Neural cell (in vitro differentiated cells): ENCODE data around the gene TICRR. TPM values are rescaled to one million over a fixed set of nuclear protein-coding genes. Genes with fewer than 3 reads are reported as not detected.

ENCODE experiments used
- H2AFZ ChIP-seq: fragments of 200-600, 300-800 bp; sonication (generic), shearing (Covaris generic); 2 replicates; pipeline ENCODE4 v1.6.0; 2014; ENCODE audit warnings: low read depth, mild to moderate bottlenecking, antibody characterized with exemption, low read length, moderate library complexity
- H3F3A ChIP-seq: fragments of 200-600 bp; shearing (Covaris generic); 2 replicates; pipeline ENCODE4 v1.6.1; 2016; ENCODE audit warnings: mild to moderate bottlenecking, moderate library complexity, mixed read lengths, antibody characterized with exemption, low read length; ENCODE audit not compliant: insufficient read depth, poor library complexity, severe bottlenecking
- H3K27ac ChIP-seq: fragments of 200-600, 300-800 bp; sonication (generic), shearing (Covaris generic); 2 replicates; pipeline ENCODE4 v1.5.1; 2014; ENCODE audit warnings: mild to moderate bottlenecking, low read length, moderate library complexity
- H3K27me3 ChIP-seq: fragments of 300-800, 200-600 bp; sonication (generic), shearing (Covaris generic); 2 replicates; pipeline ENCODE4 v1.6.0; 2014; ENCODE audit warnings: mild to moderate bottlenecking, low read depth, low read length, moderate library complexity; ENCODE audit not compliant: insufficient read depth
- H3K36me3 ChIP-seq: fragments of 300-800, 200-600 bp; sonication (generic), shearing (Covaris generic); 2 replicates; pipeline ENCODE4 v1.5.1; 2014; ENCODE audit warnings: mild to moderate bottlenecking, antibody characterized with exemption, low read length, moderate library complexity; ENCODE audit not compliant: insufficient read depth
- H3K4me2 ChIP-seq: fragments of 300-800, 200-600 bp; sonication (generic), shearing (Covaris generic); 2 replicates; pipeline ENCODE4 v1.6.0; 2014; ENCODE audit warnings: mild to moderate bottlenecking, low read length
- H3K4me3 ChIP-seq: fragments of 300-800, 200-600 bp; sonication (generic), shearing (Covaris generic); 2 replicates; pipeline ENCODE4 v1.5.1; 2014; ENCODE audit warnings: mild to moderate bottlenecking, low read length, moderate library complexity
- H3K79me2 ChIP-seq: fragments of 200-600 bp; shearing (Covaris generic); replicated peaks from 2 replicates; pipeline ENCODE4 v1.6.0; 2014; ENCODE audit warnings: mild to moderate bottlenecking, low read length, moderate library complexity; ENCODE audit not compliant: insufficient read depth
- H3K9ac ChIP-seq: fragments of 300-800, 200-600 bp; sonication (generic), shearing (Covaris generic); 2 replicates; pipeline ENCODE4 v1.6.1; 2016; ENCODE audit warnings: mild to moderate bottlenecking, low read length, mixed read lengths
- H3K9me2 ChIP-seq: fragments of 200-600 bp; shearing (Covaris generic); 2 replicates; pipeline ENCODE4 v1.6.1; 2016; ENCODE audit warnings: mild to moderate bottlenecking, low read length, mixed read lengths; ENCODE audit not compliant: insufficient read depth
- H3K9me3 ChIP-seq: fragments of 200-600, 300-800 bp; sonication (generic), shearing (Covaris generic); 2 replicates; pipeline ENCODE4 v1.6.1; 2016; ENCODE audit warnings: mild to moderate bottlenecking, mixed run types, low read length, moderate library complexity, mixed read lengths
- H4K20me1 ChIP-seq: fragments of 200-600 bp; shearing (Covaris generic); 2 replicates; pipeline ENCODE4 v1.6.1; 2016; ENCODE audit warnings: mild to moderate bottlenecking, mixed run types; ENCODE audit not compliant: insufficient read depth
- EP300 ChIP-seq: fragments of 450-650 bp; conservative IDR thresholded peaks from 2 replicates; pipeline ENCODE4 v1.6.1; 2014; ENCODE audit warnings: antibody characterized with exemption, mild to moderate bottlenecking, moderate library complexity; ENCODE audit not compliant: poor library complexity, severe bottlenecking
- EZH2 ChIP-seq: fragments of 200-600, 300-800 bp; shearing (Covaris generic), sonication (generic); IDR thresholded peaks from 2 replicates; pipeline ENCODE4 v1.6.1; 2014; ENCODE audit warnings: antibody characterized with exemption, low read length, borderline replicate concordance, mild to moderate bottlenecking; ENCODE audit not compliant: insufficient read depth, poor library complexity, severe bottlenecking
- MXI1 ChIP-seq: fragments of 450-650 bp; conservative IDR thresholded peaks from 2 replicates; pipeline ENCODE4 v1.6.1; 2014; ENCODE audit warnings: antibody characterized with exemption, mild to moderate bottlenecking; ENCODE audit not compliant: poor library complexity, severe bottlenecking
- POLR2AphosphoS5 ChIP-seq: IDR thresholded peaks from 2 replicates; pipeline ENCODE4 v1.6.1; 2012
- RAD21 ChIP-seq: fragments of 450-650 bp; conservative IDR thresholded peaks from 2 replicates; pipeline ENCODE4 v1.6.1; 2014; ENCODE audit warnings: antibody characterized with exemption, mild to moderate bottlenecking, moderate library complexity
- REST ChIP-seq: IDR thresholded peaks from 2 replicates; pipeline ENCODE4 v1.6.1; 2012; ENCODE audit warnings: borderline replicate concordance
- SMC3 ChIP-seq: fragments of 450-650 bp; conservative IDR thresholded peaks from 2 replicates; pipeline ENCODE4 v1.6.1; 2014; ENCODE audit warnings: antibody characterized with exemption, mild to moderate bottlenecking, moderate library complexity; ENCODE audit not compliant: poor library complexity
- TAF1 ChIP-seq: IDR thresholded peaks from 2 replicates; pipeline ENCODE4 v1.6.1; 2012; ENCODE audit warnings: low read depth
- polyA plus RNA-seq: library from polyadenylated mRNA; depleted of rRNA; stranded (reverse); fragments of >200 nt; gene quantifications from 2 replicates; pipeline ENCODE4 v1.2.3, GENCODE V29; 2014
- TF ChIP-seq, protein P1 (sequence below): fragments of 450-650 bp; IDR thresholded peaks from 2 replicates; pipeline ENCODE4 v1.5.1; 2014; ENCODE audit warnings: antibody characterized with exemption, mild to moderate bottlenecking, moderate library complexity; ENCODE audit not compliant: poor library complexity, severe bottlenecking

The TICRR gene
- polyA plus RNA-seq, 1 donor from 2014 or later = 0.36 TPM

- H3K4me3 ChIP-seq = no peak overlapping the region
- no peaks in the 10 kb centered on the region for H3F3A ChIP-seq
- H2AFZ ChIP-seq = no peak overlapping the region
- H3K36me3 ChIP-seq = no peaks in the 10 kb centered on the region
- H3K79me2 ChIP-seq = no peaks in the 10 kb centered on the region
- H3K4me2 ChIP-seq = no peak overlapping the region
- H3K27me3 ChIP-seq = no peaks in the 10 kb centered on the region
- no peak overlapping the region for H3K27ac ChIP-seq
- H3K9me3 ChIP-seq = no peaks in the 10 kb centered on the region
- TF ChIP-seq EZH2 (no peak), REST (no peak), POLR2AphosphoS5 (no peak), RAD21 (no peak), EP300 (no peak), MXI1 (no peak), TAF1 (no peak)
- TF ChIP-seq, protein P1, sequence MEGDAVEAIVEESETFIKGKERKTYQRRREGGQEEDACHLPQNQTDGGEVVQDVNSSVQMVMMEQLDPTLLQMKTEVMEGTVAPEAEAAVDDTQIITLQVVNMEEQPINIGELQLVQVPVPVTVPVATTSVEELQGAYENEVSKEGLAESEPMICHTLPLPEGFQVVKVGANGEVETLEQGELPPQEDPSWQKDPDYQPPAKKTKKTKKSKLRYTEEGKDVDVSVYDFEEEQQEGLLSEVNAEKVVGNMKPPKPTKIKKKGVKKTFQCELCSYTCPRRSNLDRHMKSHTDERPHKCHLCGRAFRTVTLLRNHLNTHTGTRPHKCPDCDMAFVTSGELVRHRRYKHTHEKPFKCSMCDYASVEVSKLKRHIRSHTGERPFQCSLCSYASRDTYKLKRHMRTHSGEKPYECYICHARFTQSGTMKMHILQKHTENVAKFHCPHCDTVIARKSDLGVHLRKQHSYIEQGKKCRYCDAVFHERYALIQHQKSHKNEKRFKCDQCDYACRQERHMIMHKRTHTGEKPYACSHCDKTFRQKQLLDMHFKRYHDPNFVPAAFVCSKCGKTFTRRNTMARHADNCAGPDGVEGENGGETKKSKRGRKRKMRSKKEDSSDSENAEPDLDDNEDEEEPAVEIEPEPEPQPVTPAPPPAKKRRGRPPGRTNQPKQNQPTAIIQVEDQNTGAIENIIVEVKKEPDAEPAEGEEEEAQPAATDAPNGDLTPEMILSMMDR = no peak
- no peak overlapping the region for H3K9ac ChIP-seq
- H3K9me2 ChIP-seq = no peaks in the 10 kb centered on the region
- no peaks in the 10 kb centered on the region for H4K20me1 ChIP-seq
These were observed 47.9 kb downstream of the TICRR start for GRCh38 chr15:89623165-89623564.

DNA sequence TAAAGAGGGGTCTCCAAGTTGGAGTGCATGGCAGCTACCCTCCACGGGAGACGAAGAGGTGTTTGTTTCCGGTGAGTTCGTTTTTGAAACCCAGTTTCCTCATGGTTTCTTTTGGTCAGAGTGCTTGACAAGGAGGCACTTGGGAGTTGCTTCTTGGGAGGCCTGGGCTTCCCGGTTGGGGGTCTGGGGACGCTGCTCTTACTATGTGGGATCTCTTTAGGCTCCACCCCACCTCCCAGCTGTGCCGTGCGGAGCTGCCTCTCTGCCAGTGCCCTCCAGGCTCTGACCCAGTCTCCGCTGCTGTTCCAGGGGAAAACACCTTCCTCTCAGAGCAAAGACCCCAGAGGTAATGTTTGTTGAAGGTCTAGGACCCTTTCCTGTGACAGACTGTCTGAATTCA is 50.4 kb downstream of the TICRR start:
- TF ChIP-seq MXI1 = no peak
- no peak for TF ChIP-seq TAF1
- TF ChIP-seq SMC3 = no peak
- TF ChIP-seq RAD21 = no peak
- TF ChIP-seq EP300 = no peak
- TF ChIP-seq, protein P1 = no peak
- TF ChIP-seq REST = no peak
- no peak for TF ChIP-seq EZH2
- no peak for TF ChIP-seq POLR2AphosphoS5
- no peaks in the 10 kb centered on the region for H3K79me2 ChIP-seq
- H2AFZ ChIP-seq = no peak overlapping the region
- no peaks in the 10 kb centered on the region for H3K27me3 ChIP-seq
- H3K9ac ChIP-seq = no peak overlapping the region
- no peaks in the 10 kb centered on the region for H4K20me1 ChIP-seq
- no peaks in the 10 kb centered on the region for H3K9me3 ChIP-seq
- H3K36me3 ChIP-seq = no peaks in the 10 kb centered on the region
- H3F3A ChIP-seq = no peaks in the 10 kb centered on the region
- no peaks in the 10 kb centered on the region for H3K9me2 ChIP-seq
- H3K27ac ChIP-seq = no peak overlapping the region
- H3K4me2 ChIP-seq = no peak overlapping the region
- no peak overlapping the region for H3K4me3 ChIP-seq
